Lower leg skin (tissue), 4 donors: ENCODE data around the gene GRAP. TPM values are rescaled to one million over a fixed set of nuclear protein-coding genes. Genes with fewer than 3 reads are reported as not detected.

Experiments
- DNase-seq, 2 donors: peaks; one replicate each; pipeline ENCODE4 v3.0.0-alpha.2; 2019; ENCODE audit warnings: low spot score in 2 of 2
- H3K4me3 ChIP-seq: fragments of 200-600 bp; sonication (generic); 2 replicates; pipeline ENCODE4 v1.5.1; 2017; ENCODE audit warnings: mild to moderate bottlenecking, low read depth; ENCODE audit not compliant: poor library complexity, severe bottlenecking
- CTCF ChIP-seq, 3 donors: fragments of 450-650 bp; IDR thresholded peaks; one replicate each; pipeline ENCODE4 v1.5.1; 2016; ENCODE audit warnings: antibody characterized with exemption in 3 of 3, mild to moderate bottlenecking in 3 of 3, moderate library complexity in 2 of 3
- POLR2A ChIP-seq, 2 donors: fragments of 450-650 bp; IDR thresholded peaks; one replicate each; pipeline ENCODE4 v1.6.1; 2016 to 2017; ENCODE audit warnings: antibody characterized with exemption in 2 of 2, mild to moderate bottlenecking in 1 of 2, moderate library complexity in 1 of 2
- WGBS, 2 donors: methylation state at CpG; one replicate each; pipeline ENCODE4 v1.1.5; 2018; 5-methylcytosine and 5-hydroxymethylcytosine counted together
- intact Hi-C: fragments of 100-400 bp; cut with DNase I; formaldehyde crosslinking; loops from one replicate; pipeline ENCODE4 v1.15.0; 2023; ENCODE audit warnings: low total_unique reads
- total RNA-seq, 4 donors: library from RNA; depleted of rRNA; stranded (reverse); fragments of >200 nt; gene quantifications; one replicate each; pipeline ENCODE4 v1.1.0, GENCODE V29; 2016

GRAP gene
- total RNA-seq, 4 donors from 2014 or later, result 0.55 to 3.5 (median 1.2) TPM

- no peak overlapping the region for H3K4me3 ChIP-seq
- TF ChIP-seq CTCF (IDR thresholded peaks at IDR 0.05) (no peak), POLR2A (IDR thresholded peaks at IDR 0.05) (no peak)
- WGBS, 2 donors, result 82 to 84% methylated on average over 11 of the region's 11 CpGs
- no peak for DNase-seq
- intact Hi-C loops, result no loop called here
Measured at GRCh38 chr17:19013806-19014627, 32.7 kb downstream of the GRAP start.

GRCh38 chr17:19013226-19013625 is 33.5 kb downstream of the GRAP start:
- no peak for DNase-seq
- intact Hi-C loops, result no loop called here
- H3K4me3 ChIP-seq, result no peak overlapping the region
- WGBS, 2 donors, result 94 to 98% methylated on average over 10 to 12 of the region's 12 CpGs
- TF ChIP-seq CTCF (IDR thresholded peaks at IDR 0.05), result no peak
- TF ChIP-seq POLR2A (IDR thresholded peaks at IDR 0.05), result no peak

- intact Hi-C loops, result no loop called here
- DNase-seq, result no peak
- WGBS, 2 donors, result 93 to 95% methylated on average over 16 to 22 of the region's 22 CpGs
- no peak overlapping the region for H3K4me3 ChIP-seq
- TF ChIP-seq CTCF (IDR thresholded peaks at IDR 0.05), result no peak
- no peak for TF ChIP-seq POLR2A (IDR thresholded peaks at IDR 0.05)
Measured at GRCh38 chr17:19012171-19013080, 34.3 kb downstream of the GRAP start.

- H3K4me3 ChIP-seq, result no peak overlapping the region
- no peak for DNase-seq
- 72 to 78% methylated on average over 6 of the region's 6 CpGs for WGBS, 2 donors
- intact Hi-C loops, result no loop called here
- no peak for TF ChIP-seq CTCF (IDR thresholded peaks at IDR 0.05)
- TF ChIP-seq POLR2A (IDR thresholded peaks at IDR 0.05), result no peak
Measured at GRCh38 chr17:19011581-19011980, 35.2 kb downstream of the GRAP start.

GRCh38 chr17:19010729-19011505 is 35.8 kb downstream of the GRAP start:
- TF ChIP-seq POLR2A (IDR thresholded peaks at IDR 0.05), result no peak
- TF ChIP-seq CTCF (IDR thresholded peaks at IDR 0.05), result no peak
- DNase-seq, result no peak
- H3K4me3 ChIP-seq, result no peak overlapping the region
- intact Hi-C loops, result no loop called here
- WGBS, 2 donors, result 47 to 59% methylated on average over 11 of the region's 11 CpGs
